Type B pancreatic cell (in vitro differentiated cells): Measurements from ENCODE around the gene NUBPL. TPM values are rescaled to one million over a fixed set of nuclear protein-coding genes. Genes with fewer than 3 reads are reported as not detected.
A peak's percentile ranks its signal among the peaks of the same experiment; 100 is the strongest.

Source experiments
- DNase-seq: peaks from one replicate; pipeline ENCODE4 v3.0.0; 2021; ENCODE audit warnings: mixed read lengths; ENCODE audit not compliant: unreplicated experiment; ENCODE audit errors: extremely low spot score
- H3K27ac Mint-ChIP-seq: 2 replicates; pipeline ENCODE4 v1.8.0; 2021; ENCODE audit warnings: mild to moderate bottlenecking, mixed read lengths
- H3K27me3 Mint-ChIP-seq: 2 replicates; pipeline ENCODE4 v1.8.0; 2021; ENCODE audit warnings: mixed read lengths
- H3K36me3 Mint-ChIP-seq: 2 replicates; pipeline ENCODE4 v1.8.0; 2021; ENCODE audit warnings: mixed read lengths
- H3K4me1 Mint-ChIP-seq: one replicate; pipeline ENCODE4 v1.8.0; 2021; ENCODE audit warnings: mixed read lengths; ENCODE audit not compliant: unreplicated experiment
- H3K4me3 Mint-ChIP-seq: 2 replicates; pipeline ENCODE4 v1.8.0; 2021; ENCODE audit warnings: mild to moderate bottlenecking, mixed read lengths
- H3K9me3 Mint-ChIP-seq: 2 replicates; pipeline ENCODE4 v1.8.0; 2021; ENCODE audit warnings: mixed read lengths
- total RNA-seq: library from RNA; stranded (reverse); gene quantifications from 2 replicates; pipeline ENCODE4 v1.2.1, GENCODE V29; 2021; ENCODE audit warnings: low replicate concordance
- TF ChIP-seq, protein P1 (sequence below): fragments of 200-600 bp; sonication (generic); conservative IDR thresholded peaks from 2 replicates; pipeline ENCODE4 v1.5.0; 2021; ENCODE audit warnings: antibody characterized with exemption, mild to moderate bottlenecking

The NUBPL gene
- total RNA-seq, 1 donor from 2014 or later: 16.5 TPM

DNA sequence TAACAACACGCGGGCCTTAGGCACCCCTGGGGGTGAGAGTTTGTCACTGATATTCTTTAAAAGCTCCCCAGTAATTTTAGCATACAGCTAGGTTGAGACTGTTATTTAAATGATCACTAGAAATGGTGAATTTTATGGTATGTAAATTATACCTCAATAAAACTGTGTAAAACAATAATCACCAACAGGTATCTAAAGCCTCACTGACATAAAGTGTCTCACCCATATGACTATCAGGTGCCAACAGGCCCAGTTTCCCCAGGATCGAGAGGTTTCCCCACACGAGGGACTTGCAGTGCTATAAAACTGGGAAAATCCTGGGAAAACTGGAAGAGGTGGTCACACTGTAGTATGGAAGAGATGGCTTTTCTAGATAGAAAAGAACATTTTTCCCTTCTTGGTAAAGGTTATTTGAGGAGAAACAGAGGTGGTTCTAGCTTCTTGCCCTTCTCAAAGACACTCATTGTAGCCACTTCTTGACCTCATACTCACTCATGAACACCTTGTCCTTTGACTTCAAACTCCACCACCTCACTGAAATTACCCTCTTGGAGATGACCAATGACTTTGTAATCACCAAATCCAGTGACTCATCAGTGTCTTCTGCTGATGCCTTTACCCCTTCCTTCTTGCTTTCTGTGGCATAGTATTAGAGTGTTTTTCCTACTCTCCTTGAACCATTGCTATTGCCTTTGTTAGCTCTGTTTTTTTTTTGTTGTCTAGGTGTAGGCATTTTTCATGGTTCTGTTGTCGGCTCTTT is 24.8 kb upstream of the NUBPL start:
- Mint-ChIP-seq H3K9me3 (no peaks in the 10 kb centered on the region), H3K27me3 (peaks cover 11% of the 10 kb centered on the region), H3K27ac (no peak overlapping the region), H3K36me3 (no peaks in the 10 kb centered on the region), H3K4me1 (no peaks in the 10 kb centered on the region), H3K4me3 (no peak overlapping the region)
- DNase-seq: no peak
- TF ChIP-seq, protein P1, sequence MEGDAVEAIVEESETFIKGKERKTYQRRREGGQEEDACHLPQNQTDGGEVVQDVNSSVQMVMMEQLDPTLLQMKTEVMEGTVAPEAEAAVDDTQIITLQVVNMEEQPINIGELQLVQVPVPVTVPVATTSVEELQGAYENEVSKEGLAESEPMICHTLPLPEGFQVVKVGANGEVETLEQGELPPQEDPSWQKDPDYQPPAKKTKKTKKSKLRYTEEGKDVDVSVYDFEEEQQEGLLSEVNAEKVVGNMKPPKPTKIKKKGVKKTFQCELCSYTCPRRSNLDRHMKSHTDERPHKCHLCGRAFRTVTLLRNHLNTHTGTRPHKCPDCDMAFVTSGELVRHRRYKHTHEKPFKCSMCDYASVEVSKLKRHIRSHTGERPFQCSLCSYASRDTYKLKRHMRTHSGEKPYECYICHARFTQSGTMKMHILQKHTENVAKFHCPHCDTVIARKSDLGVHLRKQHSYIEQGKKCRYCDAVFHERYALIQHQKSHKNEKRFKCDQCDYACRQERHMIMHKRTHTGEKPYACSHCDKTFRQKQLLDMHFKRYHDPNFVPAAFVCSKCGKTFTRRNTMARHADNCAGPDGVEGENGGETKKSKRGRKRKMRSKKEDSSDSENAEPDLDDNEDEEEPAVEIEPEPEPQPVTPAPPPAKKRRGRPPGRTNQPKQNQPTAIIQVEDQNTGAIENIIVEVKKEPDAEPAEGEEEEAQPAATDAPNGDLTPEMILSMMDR: no peak

DNA sequence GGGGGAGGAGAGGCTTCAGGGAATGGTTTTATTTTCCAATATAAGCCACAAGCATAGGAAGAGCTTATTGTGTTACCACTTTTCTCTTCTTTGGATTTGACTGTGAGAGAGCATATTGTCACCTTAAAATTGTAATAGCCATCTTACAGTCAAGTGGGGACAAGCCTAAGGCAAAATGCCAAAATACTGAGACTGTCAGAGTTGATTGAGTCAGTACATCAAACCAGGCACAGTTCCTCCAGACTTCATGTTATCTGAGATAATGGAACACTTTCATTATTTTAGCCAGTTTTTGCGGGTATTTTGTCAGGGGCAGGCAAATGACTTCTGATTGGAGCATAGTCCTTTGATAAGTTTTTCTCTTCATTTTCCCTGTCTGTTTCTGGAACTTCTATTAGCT is 19.5 kb upstream of the NUBPL start:
- H3K27me3 Mint-ChIP-seq: peaks cover 11% of the 10 kb centered on the region
- H3K27ac Mint-ChIP-seq: no peak overlapping the region
- H3K4me3 Mint-ChIP-seq: no peak overlapping the region
- no peaks in the 10 kb centered on the region for H3K36me3 Mint-ChIP-seq
- no peaks in the 10 kb centered on the region for H3K9me3 Mint-ChIP-seq
- peaks cover 3% of the 10 kb centered on the region for H3K4me1 Mint-ChIP-seq
- TF ChIP-seq, protein P1: no peak
- DNase-seq: no peak

DNA sequence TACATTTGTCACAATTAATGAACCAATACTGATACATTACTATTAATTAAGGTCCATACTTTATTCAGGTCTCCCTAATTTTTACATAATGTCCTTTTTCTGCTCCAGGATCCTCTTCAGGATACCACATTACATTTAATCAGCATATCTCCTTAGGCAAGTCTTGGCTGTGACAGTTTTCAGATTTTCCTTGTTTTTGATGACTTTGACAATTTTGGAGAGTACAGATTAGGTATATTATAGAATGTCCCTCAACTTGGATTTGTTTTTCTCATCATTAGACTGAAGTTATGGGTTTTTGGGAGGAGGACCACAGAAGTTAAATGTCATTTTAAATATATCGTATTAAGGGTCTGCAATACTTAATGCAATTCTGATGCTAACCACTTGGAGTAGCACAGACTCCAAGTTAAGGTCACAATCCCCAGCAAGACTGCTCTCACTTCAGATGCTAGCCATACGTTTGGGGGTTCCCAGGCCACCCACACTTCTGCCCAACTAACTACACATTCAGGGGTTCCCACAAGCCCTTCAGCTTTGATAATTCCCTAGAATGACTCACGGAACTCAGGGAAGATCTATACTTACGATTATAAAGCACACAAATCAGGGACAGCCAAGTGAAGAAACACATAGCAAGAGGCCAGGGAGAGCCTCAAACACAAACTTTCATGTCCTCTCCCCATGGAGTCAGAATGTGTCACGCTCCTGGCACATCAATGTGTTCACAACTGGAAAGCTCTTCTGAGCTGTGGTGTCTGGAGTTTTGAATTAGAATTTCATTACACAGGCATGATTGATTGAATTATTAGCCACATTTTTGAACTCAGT is 17.0 kb upstream of the NUBPL start:
- Mint-ChIP-seq H3K27me3 (peaks cover 9% of the 10 kb centered on the region), H3K9me3 (no peaks in the 10 kb centered on the region), H3K4me1 (peaks cover 3% of the 10 kb centered on the region), H3K4me3 (no peak overlapping the region), H3K27ac (no peak overlapping the region), H3K36me3 (no peaks in the 10 kb centered on the region)
- no peak for DNase-seq
- TF ChIP-seq, protein P1: peak; percentile 64

DNA sequence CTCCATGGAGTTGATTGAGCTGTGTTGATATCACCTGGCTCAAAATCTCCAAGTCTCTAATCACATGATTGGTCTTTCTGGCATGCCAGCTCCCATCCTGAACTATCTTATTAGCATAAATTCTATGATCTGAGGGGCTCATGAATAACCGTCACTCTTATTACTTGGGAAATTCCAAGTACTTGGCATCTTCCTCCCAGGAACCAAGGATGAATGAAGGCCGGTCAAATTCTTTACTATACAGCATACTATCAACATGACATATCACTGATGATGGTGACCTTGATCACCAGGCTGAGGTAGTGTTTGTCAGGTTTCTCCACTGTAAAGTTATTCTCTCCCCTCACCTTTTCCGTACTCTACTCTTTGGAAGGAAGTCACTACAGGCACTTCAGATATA is 16.4 kb upstream of the NUBPL start:
- H3K27me3 Mint-ChIP-seq: peaks cover 11% of the 10 kb centered on the region
- peaks cover 3% of the 10 kb centered on the region for H3K4me1 Mint-ChIP-seq
- DNase-seq: no peak
- no peak overlapping the region for H3K27ac Mint-ChIP-seq
- TF ChIP-seq, protein P1: no peak
- no peaks in the 10 kb centered on the region for H3K36me3 Mint-ChIP-seq
- no peaks in the 10 kb centered on the region for H3K9me3 Mint-ChIP-seq
- H3K4me3 Mint-ChIP-seq: no peak overlapping the region

GRCh38 chr14:31545328-31545727 is 15.9 kb upstream of the NUBPL start:
- Mint-ChIP-seq H3K9me3 (no peaks in the 10 kb centered on the region), H3K4me1 (peaks cover 3% of the 10 kb centered on the region), H3K27ac (no peak overlapping the region), H3K27me3 (peaks cover 17% of the 10 kb centered on the region), H3K4me3 (no peak overlapping the region), H3K36me3 (no peaks in the 10 kb centered on the region)
- TF ChIP-seq, protein P1: no peak
- DNase-seq: no peak
